Neural progenitor cell (in vitro differentiated cells): Measurements from ENCODE around the gene PSMB4. TPM values are rescaled to one million over a fixed set of nuclear protein-coding genes. Genes with fewer than 3 reads are reported as not detected.
A peak's percentile ranks its signal among the peaks of the same experiment; 100 is the strongest.
"Not testable (repeated sequence)": the region's sequence is repeated elsewhere in the genome, so short reads cannot be mapped to it uniquely, and the experiment has no call there.

Source experiments
- DNase-seq: peaks from one replicate; pipeline ENCODE4 v3.0.0-alpha.2; 2016; ENCODE audit warnings: low spot score
- H2AFZ ChIP-seq: fragments of 200-600 bp; sonication (generic); replicated peaks from 2 replicates; pipeline ENCODE4 v1.6.1; 2016; ENCODE audit warnings: antibody characterized with exemption
- H3F3A ChIP-seq: fragments of 200-600 bp; sonication (generic); 2 replicates; pipeline ENCODE4 v1.6.1; 2016; ENCODE audit warnings: antibody characterized with exemption, low read depth
- H3K27ac ChIP-seq: fragments of 200-600 bp; sonication (generic); 2 replicates; pipeline ENCODE4 v1.5.1; 2016; ENCODE audit warnings: mild to moderate bottlenecking
- H3K27me3 ChIP-seq: fragments of 200-600 bp; sonication (generic); 2 replicates; pipeline ENCODE4 v1.6.1; 2016; ENCODE audit warnings: mild to moderate bottlenecking, moderate library complexity
- H3K36me3 ChIP-seq: fragments of 200-600 bp; sonication (generic); 2 replicates; pipeline ENCODE4 v1.5.1; 2016
- H3K4me1 ChIP-seq: fragments of 200-600 bp; sonication (generic); 2 replicates; pipeline ENCODE4 v1.6.1; 2016; ENCODE audit warnings: mixed run types
- H3K4me2 ChIP-seq: fragments of 200-600 bp; sonication (generic); 2 replicates; pipeline ENCODE4 v1.6.1; 2016
- H3K4me3 ChIP-seq: fragments of 200-600 bp; sonication (generic); 2 replicates; pipeline ENCODE4 v1.5.1; 2016
- H3K79me2 ChIP-seq: fragments of 200-600 bp; sonication (generic); 2 replicates; pipeline ENCODE4 v1.6.1; 2016; ENCODE audit warnings: low read depth
- H3K9ac ChIP-seq: fragments of 200-600 bp; sonication (generic); 2 replicates; pipeline ENCODE4 v1.6.1; 2016
- H3K9me3 ChIP-seq: fragments of 200-600 bp; sonication (generic); 2 replicates; pipeline ENCODE4 v1.5.1; 2016; ENCODE audit warnings: low read depth
- H4K20me1 ChIP-seq: fragments of 200-600 bp; sonication (generic); 2 replicates; pipeline ENCODE4 v1.6.1; 2016; ENCODE audit warnings: low read depth
- H3K27ac Mint-ChIP-seq: 3 replicates; pipeline ENCODE4 v1.8.0; 2021; ENCODE audit warnings: mixed read lengths
- H3K27me3 Mint-ChIP-seq: 2 replicates; pipeline ENCODE4 v1.8.0; 2022; ENCODE audit warnings: low read depth, mild to moderate bottlenecking, inconsistent platforms, moderate library complexity, mixed read lengths; ENCODE audit not compliant: insufficient read depth
- H3K36me3 Mint-ChIP-seq: 3 replicates; pipeline ENCODE4 v1.8.0; 2021; ENCODE audit warnings: mixed read lengths
- H3K4me1 Mint-ChIP-seq: 3 replicates; pipeline ENCODE4 v1.8.0; 2021; ENCODE audit warnings: mixed read lengths
- H3K4me3 Mint-ChIP-seq: 3 replicates; pipeline ENCODE4 v1.8.0; 2021; ENCODE audit warnings: mild to moderate bottlenecking, moderate library complexity, mixed read lengths
- H3K9me3 Mint-ChIP-seq: 3 replicates; pipeline ENCODE4 v1.8.0; 2020; ENCODE audit warnings: mixed read lengths
- CTCF ChIP-seq: fragments of 200-600 bp; sonication (generic); IDR thresholded peaks from 2 replicates; pipeline ENCODE4 v1.5.1; 2017; ENCODE audit warnings: antibody characterized with exemption, mild to moderate bottlenecking
- EZH2 ChIP-seq: fragments of 200-600 bp; sonication (generic); IDR thresholded peaks from 2 replicates; pipeline ENCODE4 v1.6.1; 2017; ENCODE audit warnings: antibody characterized with exemption, mild to moderate bottlenecking, moderate library complexity
- EZH2phosphoT487 ChIP-seq: fragments of 200-600 bp; sonication (generic); IDR thresholded peaks from 2 replicates; pipeline ENCODE4 v1.6.1; 2017; ENCODE audit warnings: antibody characterized with exemption
- total RNA-seq: library from RNA; depleted of rRNA; stranded (reverse); fragments of >200 nt; gene quantifications from 2 replicates; pipeline ENCODE4 v1.2.3, GENCODE V29; 2015; ENCODE audit warnings: low replicate concordance

The PSMB4 gene
- total RNA-seq, 1 donor from 2014 or later, result 267 TPM

GRCh38 chr1:151393583-151393982 is 5.8 kb upstream of the PSMB4 start:
- H3K27me3 ChIP-seq, result no peaks in the 10 kb centered on the region
- Mint-ChIP-seq H3K27ac (no peak overlapping the region), H3K9me3 (peaks cover 10% of the 10 kb centered on the region), H3K27me3 (peaks cover 6% of the 10 kb centered on the region), H3K4me1 (no peaks in the 10 kb centered on the region), H3K4me3 (no peak overlapping the region), H3K36me3 (no peaks in the 10 kb centered on the region)
- H3K36me3 ChIP-seq, result no peaks in the 10 kb centered on the region
- H3K9ac ChIP-seq, result no peak overlapping the region
- DNase-seq, result no peak
- TF ChIP-seq EZH2 (no peak), EZH2phosphoT487 (no peak), CTCF (no peak)
- no peaks in the 10 kb centered on the region for H3K9me3 ChIP-seq
- H2AFZ ChIP-seq, result no peak overlapping the region
- H3K4me1 ChIP-seq, result no peaks in the 10 kb centered on the region
- no peak overlapping the region for H3K4me2 ChIP-seq
- no peaks in the 10 kb centered on the region for H4K20me1 ChIP-seq
- H3K4me3 ChIP-seq, result no peak overlapping the region
- H3K79me2 ChIP-seq, result no peaks in the 10 kb centered on the region
- H3K27ac ChIP-seq, result no peak overlapping the region
- peaks cover 7% of the 10 kb centered on the region for H3F3A ChIP-seq

DNA sequence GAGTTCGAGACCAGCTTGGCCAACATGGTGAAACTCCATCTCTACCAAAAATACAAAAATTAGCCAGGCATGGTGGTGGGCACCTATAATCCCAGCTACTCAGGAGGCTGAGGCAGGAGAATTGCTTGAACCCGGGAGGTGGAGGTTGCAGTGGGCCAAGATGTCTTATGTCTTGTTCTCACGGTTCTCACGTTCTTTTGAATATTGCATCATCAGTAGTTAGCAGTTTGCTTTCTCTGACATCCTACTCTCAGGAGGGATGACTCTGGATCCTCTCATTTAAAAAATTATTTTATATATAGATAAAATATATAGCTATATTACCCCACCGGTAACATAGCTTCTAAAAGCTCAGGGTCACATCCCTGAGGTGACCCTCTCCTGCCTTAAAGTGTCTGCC is 3.1 kb upstream of the PSMB4 start:
- not testable (repeated sequence) for H3K27me3 ChIP-seq, H3K4me1 ChIP-seq, H3K27ac ChIP-seq, H3K4me3 Mint-ChIP-seq, H3K4me3 ChIP-seq, H3K9me3 ChIP-seq, H3K9ac ChIP-seq, H3K27me3 Mint-ChIP-seq, H3K27ac Mint-ChIP-seq, H3K36me3 Mint-ChIP-seq, H2AFZ ChIP-seq, DNase-seq, H3K36me3 ChIP-seq, H3K4me2 ChIP-seq
- H3K4me1 Mint-ChIP-seq, result peaks cover 14% of the 10 kb centered on the region
- peaks cover 27% of the 10 kb centered on the region for H3F3A ChIP-seq
- peaks cover 20% of the 10 kb centered on the region for H3K79me2 ChIP-seq
- H3K9me3 Mint-ChIP-seq, result peaks cover 10% of the 10 kb centered on the region
- H4K20me1 ChIP-seq, result peaks cover 16% of the 10 kb centered on the region

DNA sequence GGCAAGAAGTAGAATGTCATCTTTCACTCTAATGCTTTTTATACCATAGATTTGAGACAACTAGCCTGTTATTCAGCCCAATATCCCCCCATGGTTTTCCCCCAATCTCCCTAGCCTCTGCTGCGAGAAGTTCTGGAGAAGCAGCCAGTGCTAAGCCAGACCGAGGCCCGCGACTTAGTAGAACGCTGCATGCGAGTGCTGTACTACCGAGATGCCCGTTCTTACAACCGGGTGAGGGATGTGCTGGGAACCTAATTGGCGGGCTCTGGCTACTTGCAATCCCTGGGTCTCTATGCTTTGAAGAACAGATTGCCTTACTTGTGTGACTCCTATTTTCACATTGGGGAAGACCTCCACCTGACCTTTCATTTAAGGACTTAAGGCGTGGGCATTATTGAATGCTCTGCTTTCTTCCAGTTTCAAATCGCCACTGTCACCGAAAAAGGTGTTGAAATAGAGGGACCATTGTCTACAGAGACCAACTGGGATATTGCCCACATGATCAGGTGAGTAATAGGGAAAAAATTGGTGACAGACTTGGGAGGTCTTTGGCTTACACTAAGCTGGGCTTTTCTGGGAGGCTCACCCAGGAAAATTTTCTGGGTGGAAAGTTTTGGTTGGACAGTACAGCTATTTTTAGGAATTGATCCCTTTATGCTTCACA is 1.9 kb downstream of the PSMB4 start:
- Histone ChIP-seq H3K4me3 (no peak overlapping the region), H3K4me2 (peak overlapping the region; percentile 100), H3F3A (peaks cover 72% of the 10 kb centered on the region), H2AFZ (no peak overlapping the region), H3K4me1 (peaks cover 7% of the 10 kb centered on the region), H3K27ac (no peak overlapping the region), H3K9me3 (no peaks in the 10 kb centered on the region), H3K36me3 (no peaks in the 10 kb centered on the region), H3K79me2 (peaks cover 35% of the 10 kb centered on the region), H3K27me3 (no peaks in the 10 kb centered on the region), H3K9ac (no peak overlapping the region), H4K20me1 (peaks cover 28% of the 10 kb centered on the region)
- peak overlapping the region; percentile 95 for H3K4me3 Mint-ChIP-seq
- TF ChIP-seq EZH2 (no peak), CTCF (no peak), EZH2phosphoT487 (no peak)
- H3K9me3 Mint-ChIP-seq, result no peaks in the 10 kb centered on the region
- H3K27ac Mint-ChIP-seq, result no peak overlapping the region
- H3K27me3 Mint-ChIP-seq, result peaks cover 10% of the 10 kb centered on the region
- peaks cover 33% of the 10 kb centered on the region for H3K36me3 Mint-ChIP-seq
- peaks cover 17% of the 10 kb centered on the region for H3K4me1 Mint-ChIP-seq
- no peak for DNase-seq

GRCh38 chr1:151401860-151402259 is 2.5 kb downstream of the PSMB4 start:
- Mint-ChIP-seq H3K9me3 (no peaks in the 10 kb centered on the region), H3K4me3 (peak overlapping the region; percentile 95), H3K27ac (no peak overlapping the region), H3K36me3 (peaks cover 33% of the 10 kb centered on the region), H3K27me3 (peaks cover 11% of the 10 kb centered on the region), H3K4me1 (peaks cover 17% of the 10 kb centered on the region)
- DNase-seq, result no peak
- Histone ChIP-seq H3K9me3 (no peaks in the 10 kb centered on the region), H3K4me3 (no peak overlapping the region), H3K4me1 (peaks cover 7% of the 10 kb centered on the region), H4K20me1 (peaks cover 28% of the 10 kb centered on the region), H3K9ac (no peak overlapping the region), H3K79me2 (peaks cover 35% of the 10 kb centered on the region), H3K27me3 (no peaks in the 10 kb centered on the region), H2AFZ (no peak overlapping the region), H3K4me2 (no peak overlapping the region), H3K36me3 (no peaks in the 10 kb centered on the region), H3K27ac (no peak overlapping the region), H3F3A (peaks cover 76% of the 10 kb centered on the region)
- TF ChIP-seq CTCF (no peak), EZH2phosphoT487 (no peak), EZH2 (no peak)
